DOHH2 (cell line): ENCODE results near the gene HES7.

Experiments
- CTCF ChIP-seq: fragments of 200-600 bp; sonication (generic); IDR thresholded peaks from one replicate; pipeline ENCODE4 v1.5.1; 2014; ENCODE audit warnings: antibody characterized with exemption, mild to moderate bottlenecking, low read depth, low read length; ENCODE audit not compliant: poor library complexity, severe bottlenecking
- EZH2phosphoT487 ChIP-seq: fragments of 200-600 bp; sonication (generic); IDR thresholded peaks from 2 replicates; pipeline ENCODE4 v1.6.1; 2017; ENCODE audit warnings: borderline replicate concordance, mild to moderate bottlenecking, antibody characterized with exemption, low read length, moderate library complexity, mixed read lengths

GRCh38 chr17:8109661-8110455 lies 14.0 kb downstream of the HES7 start:
- TF ChIP-seq CTCF (peak; percentile 94), EZH2phosphoT487 (no peak)
